GM21576 (cell line): Measurements from ENCODE around the gene LPIN1.
"Not testable (repeated sequence)": the region's sequence is repeated elsewhere in the genome, so short reads cannot be mapped to it uniquely, and the experiment has no call there.

ENCODE experiments used
- ATAC-seq: cut with Tn5 transposase; IDR thresholded peaks from one replicate; pipeline ENCODE4 v1.9.1; 2021; ENCODE audit warnings: mild to moderate bottlenecking, moderate library complexity; ENCODE audit not compliant: unreplicated experiment

The LPIN1 gene

DNA sequence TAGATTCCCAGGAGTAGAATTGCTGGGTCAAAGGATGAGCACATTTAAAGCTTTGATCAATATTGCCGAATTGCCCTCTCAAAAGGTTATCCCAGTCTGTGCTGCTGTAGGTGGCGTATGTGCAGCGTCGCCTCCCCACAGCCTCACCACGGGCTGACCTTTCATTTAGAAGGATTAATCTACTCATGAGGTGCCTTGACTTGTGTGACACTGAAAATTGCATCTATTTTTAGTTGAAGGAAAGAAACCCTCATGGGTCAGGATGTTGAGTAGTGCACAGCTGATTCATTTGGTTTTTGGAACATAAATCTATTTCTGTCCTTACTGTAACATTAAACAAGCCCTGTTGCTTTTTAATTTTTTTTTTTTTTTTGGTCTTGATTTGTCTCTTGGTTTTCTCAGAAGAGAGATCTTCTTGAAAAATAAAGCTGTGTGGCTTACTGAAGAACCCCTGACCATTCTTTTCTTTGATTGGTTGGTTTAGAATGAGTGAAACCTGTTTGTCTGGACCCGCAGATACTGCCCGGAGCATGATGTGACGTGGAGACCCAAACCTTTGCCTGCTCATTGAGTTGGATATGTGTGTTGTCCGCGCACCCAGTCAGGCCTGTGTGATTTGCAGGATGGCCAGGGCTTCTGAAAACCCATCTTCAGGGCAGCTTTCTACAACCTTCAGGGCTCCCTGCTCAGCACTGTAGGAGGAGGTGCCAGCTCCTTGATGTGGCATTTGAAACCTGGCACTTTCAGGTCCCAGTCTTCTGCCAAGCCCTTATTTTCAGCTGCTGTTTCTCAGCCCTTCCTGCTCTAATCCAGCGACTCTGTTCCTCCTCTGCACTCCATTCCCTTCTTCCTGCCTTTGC lies 61.0 kb downstream of the LPIN1 start:
- no peak for ATAC-seq

DNA sequence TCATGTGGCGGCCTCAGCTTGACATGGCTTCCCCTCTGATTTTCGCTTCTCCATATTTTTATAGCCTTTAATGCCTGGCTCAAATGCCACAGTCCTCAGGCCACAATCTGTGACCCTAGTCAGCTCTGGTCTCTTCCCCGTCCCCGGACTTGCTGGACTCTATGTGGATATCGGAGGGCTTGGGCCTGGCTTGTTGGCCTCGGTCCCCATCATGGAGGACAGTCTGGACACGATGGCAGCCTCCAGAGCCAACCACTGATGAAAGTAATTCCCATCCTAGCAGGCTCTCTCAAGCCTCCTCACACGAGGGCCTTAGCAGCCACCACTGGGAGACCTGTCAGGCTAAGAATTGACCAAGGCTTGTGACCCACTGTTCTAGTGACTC lies 61.6 kb downstream of the LPIN1 start:
- ATAC-seq = no peak

DNA sequence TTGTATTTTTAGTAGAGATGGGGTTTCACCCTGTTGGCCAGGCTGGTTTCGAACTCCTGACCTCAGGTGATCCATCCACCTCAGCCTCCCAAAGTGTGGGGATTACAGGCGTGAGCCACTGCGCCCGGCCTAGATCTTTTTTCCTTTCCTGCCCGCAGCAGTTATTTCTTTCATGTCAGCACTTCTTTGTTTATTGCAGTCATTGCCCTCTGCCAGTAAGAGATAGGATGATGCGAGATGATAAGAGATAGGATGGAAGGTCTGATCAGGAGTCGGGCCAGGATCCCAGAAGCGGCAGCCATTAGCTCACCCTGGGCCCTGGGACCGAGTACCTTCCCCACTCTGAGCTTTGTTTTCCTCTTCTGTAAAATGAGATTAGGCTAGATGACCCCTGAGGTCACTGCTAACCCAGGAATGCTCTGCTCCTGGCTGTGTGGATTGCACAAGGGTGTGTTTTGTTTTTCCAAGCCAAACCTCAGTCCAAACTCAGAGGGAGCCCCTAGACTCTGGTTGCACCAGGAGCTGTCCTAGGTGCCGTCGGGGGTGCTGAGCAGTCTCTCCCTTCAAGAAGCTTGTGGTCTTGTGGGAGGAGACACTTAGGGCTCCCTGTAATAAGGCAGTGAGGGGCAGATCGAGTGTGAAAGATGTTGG lies 63.3 kb downstream of the LPIN1 start:
- ATAC-seq = no peak

DNA sequence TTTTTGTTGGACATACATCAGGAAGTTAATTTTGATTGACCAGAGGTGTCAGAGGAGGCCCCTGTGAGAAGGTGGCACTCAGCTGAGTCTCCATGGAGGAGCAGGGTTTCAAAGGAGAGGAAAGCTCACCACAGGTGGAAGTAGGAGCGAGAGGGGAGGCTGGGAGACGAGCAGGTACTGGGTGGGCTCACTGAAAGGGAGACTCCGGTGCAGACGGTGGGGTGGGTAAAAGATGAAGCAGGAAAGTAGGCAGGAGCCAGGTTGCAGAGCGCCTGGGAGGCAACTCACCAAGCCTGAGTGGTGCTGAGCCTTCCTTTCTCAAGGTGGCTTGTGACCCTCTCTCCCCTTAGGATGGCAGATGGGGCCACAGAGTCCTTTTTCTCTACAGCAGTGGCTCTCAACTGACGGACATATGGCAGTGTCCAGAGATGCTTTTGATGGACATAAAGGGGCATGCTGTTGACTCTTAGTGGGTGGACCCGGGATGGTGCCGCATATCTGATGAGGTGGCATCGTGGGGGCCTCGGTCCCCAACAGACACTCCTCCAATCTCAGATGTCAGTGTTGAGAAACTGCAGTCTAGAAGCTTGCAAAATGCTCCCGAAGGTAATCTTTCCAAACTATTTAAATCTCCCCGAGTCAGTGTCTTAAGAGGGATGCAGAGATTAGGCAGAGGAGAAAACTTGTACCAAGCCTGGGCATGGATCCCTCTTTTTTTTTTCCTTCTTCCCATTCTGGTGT lies 64.0 kb downstream of the LPIN1 start:
- ATAC-seq = no peak

DNA sequence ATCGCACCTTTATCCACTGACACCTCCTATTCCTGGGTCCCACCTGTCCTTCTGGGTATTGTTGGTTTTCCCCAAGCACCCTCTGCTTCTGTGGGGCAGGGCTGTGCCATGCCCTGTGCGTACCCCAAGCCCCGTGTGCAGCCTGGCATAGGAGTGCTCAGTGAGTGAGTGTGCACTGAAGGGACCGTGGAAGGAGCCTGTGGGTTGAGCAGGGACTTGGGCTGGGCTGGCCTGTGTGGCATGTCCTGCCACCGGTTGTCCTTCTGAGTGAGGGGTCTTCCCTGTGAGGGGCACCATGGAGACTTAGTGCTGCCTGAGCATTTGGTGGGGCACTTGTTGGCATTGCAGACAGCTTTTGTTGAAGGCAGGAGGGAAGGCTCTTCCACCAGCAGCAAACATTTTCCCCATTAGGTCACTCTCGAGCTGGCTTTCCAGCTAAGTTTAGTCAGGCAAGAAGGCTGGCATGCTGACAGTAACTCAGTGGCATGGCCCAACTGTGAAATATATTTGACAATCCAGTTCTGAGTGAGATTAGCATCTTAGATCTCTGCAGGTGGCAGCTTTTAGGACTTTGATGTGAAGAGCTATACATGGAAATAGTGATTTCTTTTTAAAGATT lies 64.7 kb downstream of the LPIN1 start:
- ATAC-seq = no peak

DNA sequence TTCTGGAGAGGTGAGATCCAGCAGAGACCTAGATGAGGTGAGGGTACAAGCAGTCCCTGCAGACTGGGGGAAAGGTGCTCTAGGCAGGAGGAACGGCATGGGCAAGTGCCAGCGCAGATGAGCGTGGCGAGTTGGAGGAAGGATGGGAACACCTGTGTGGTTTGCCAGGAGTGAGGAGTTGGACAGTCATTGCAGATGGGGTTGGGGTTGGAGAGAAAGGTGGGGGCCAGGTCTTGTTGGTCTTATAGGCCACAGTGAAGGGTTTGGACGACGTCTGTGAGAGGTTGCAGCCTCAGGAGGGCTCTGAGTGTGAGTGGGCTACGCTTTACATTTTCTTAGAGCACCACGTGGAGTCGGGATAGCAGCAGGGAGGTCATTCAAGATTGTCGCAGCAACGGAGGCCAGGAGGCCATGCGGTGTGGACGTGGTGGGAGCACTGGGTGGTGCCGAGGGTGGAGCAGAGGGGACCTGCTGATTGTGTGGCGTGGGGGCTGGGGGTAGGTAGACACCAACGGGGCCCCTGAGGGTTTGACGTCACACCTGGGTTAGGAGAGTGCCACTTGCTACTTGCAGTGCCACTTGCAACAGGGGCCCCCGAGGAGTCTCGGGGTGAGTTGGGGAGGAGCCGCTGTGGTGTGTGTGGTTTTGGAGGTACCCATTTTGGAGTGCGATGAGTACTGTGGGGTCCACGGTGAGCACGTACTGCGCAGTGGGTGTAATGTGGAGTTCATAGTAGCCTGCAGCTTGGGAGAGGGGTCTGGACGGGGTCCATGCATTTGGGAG lies 66.2 kb downstream of the LPIN1 start:
- ATAC-seq = no peak

DNA sequence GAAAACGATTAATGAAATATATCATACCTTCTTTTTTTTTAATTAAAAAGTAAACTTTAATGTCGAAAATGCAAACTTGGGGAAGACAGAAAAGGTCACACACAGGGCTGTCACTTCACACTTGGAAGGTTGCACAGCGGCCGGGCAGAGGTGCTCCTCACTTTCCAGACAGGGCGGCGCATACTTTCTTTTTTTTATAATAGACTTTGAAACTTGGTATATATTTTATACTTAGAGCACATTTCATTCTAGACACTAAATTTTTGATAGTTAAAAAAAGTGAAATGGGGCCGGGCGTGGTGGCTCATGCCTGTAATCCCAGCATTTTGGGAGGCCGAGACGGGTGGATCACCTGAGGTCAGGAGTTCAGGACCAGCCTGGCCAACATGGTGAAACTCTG lies 66.9 kb downstream of the LPIN1 start:
- ATAC-seq = not testable (repeated sequence)

DNA sequence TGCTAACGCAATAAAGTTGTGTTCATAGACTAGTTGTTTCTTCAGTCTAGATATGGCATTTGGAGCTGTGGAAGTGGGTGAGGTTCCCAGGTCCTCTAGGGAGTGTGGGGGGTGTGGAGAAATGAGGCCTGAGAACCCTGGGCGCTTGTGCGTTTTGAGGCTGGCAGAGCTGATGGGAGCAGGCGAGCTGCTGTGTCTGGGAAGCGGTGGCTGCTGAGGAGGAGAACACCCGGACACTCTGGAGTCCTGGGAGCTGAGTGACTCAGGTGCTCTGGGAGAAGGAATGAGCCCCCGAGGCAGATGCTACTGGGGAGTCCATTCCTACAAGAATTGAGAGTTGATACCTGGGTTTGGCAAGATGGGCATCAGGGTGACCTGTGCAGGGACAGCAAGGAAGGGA lies 67.5 kb downstream of the LPIN1 start:
- ATAC-seq = no peak

DNA sequence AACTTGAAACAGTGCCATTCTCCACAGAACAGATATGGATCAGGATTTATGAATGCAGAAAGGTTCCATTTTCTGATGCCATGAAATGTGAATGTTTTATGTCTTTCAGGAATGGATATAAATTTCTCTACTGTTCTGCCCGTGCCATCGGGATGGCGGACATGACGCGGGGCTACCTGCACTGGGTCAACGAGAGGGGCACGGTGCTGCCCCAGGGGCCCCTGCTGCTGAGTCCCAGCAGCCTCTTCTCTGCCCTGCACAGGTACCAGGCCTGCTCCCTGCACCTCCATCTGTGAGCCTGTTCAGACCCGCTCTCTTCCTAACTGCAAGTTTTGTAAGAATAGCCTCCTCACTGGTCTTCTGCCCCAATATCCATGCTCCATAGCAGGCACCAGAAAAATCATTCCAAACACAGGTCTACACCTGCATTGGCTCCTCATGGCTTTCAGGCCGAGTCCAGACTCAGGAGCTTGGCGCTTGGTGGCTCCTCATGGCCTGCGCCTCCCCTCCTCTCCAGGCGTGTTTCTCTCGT lies 68.6 kb downstream of the LPIN1 start:
- no peak for ATAC-seq

DNA sequence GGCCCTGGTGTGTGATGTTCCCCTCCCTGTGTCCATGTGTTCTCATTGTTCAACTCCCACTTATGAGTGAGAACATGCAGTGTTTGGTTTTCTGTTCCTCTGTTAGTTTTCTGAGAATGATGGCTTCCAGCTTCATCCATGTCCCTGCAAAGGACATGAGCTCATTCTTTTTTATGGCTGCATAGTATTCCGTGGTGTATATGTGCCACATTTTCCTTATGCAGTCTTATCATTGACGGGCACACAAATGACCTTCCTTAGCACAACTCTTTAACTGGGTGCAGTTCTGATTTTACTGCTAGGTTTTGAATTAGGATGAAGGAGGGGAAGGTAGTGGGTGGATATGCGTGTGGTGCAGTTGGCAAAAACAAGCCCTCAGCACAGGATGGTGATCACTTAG lies 70.5 kb downstream of the LPIN1 start:
- ATAC-seq = not testable (repeated sequence)

DNA sequence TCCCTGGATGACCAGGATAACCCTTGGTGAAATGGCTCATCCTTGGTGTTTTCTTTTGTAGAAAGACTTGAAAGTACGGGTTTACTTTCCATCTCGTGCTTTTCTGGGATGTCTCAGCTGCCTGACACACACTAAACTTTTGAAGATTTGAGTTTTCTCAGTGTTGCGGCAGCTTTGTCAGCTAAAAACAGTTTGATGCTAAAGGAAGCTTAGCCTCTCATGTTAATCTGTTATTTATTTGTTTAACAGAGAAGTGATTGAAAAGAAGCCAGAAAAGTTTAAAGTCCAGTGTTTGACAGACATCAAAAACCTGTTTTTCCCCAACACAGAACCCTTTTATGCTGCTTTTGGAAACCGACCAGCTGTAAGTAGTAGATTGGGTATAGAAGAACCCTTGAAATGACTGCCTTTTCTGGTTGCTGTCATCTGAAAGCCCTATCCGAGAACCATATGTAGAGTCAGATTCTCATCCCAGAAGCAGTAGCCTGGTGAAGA lies 72.8 kb downstream of the LPIN1 start:
- no peak for ATAC-seq

DNA sequence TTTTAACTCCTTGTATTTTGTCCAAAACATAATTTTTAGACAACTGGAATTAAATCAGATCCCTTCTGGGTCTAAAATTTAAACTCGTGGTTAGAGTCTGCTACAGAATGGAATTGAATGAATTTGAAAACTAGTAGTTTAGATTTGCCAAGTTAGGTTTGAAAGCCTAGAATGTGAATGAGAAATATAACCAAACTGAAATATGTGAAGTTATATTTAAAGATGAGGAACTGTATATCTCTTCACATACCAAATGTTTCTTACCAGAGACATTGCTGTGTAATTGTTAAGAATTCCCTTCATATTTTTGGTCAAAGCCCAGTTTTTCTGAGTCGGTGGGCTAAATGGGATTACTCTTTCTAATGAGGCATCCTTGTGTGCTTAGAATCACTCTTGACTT lies 74.2 kb downstream of the LPIN1 start:
- ATAC-seq = no peak

DNA sequence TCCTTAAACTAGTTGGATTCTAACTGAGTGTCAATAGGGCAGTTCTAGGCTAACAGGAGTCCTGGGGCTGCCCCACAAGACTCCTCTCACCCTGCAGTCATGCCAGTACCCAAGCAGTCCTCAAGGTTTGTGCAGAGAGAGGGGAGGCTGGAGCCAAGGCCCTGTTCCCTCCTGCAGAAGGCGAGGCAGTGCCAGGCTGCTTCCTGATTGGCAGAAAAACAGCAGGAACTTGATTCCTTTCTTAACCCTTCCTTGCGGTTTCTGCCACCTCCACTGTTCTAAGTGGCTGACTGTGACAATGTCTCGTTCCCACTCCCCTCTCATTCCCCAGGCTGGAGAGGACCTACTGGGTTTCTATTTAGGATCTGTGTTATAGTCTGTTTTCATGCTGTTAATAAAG lies 75.3 kb downstream of the LPIN1 start:
- no peak for ATAC-seq

DNA sequence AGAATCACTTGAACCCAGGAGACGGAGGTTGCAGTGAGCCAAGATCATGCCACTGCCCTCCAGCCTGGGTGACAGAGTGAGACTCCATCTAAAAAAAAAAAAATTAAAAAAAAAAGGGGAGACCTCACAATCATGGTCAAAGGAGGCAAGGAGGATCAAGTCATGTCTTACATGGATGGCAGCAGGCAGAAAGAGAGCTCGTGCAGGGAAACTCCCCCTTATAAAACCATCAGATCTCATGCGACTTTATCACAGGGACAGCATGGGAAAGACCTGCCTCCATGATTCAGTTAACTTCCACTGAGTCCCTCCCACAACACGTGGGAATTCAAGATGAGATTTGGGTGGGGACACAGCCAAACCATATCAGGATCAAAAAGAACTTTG lies 75.9 kb downstream of the LPIN1 start:
- not testable (repeated sequence) for ATAC-seq

DNA sequence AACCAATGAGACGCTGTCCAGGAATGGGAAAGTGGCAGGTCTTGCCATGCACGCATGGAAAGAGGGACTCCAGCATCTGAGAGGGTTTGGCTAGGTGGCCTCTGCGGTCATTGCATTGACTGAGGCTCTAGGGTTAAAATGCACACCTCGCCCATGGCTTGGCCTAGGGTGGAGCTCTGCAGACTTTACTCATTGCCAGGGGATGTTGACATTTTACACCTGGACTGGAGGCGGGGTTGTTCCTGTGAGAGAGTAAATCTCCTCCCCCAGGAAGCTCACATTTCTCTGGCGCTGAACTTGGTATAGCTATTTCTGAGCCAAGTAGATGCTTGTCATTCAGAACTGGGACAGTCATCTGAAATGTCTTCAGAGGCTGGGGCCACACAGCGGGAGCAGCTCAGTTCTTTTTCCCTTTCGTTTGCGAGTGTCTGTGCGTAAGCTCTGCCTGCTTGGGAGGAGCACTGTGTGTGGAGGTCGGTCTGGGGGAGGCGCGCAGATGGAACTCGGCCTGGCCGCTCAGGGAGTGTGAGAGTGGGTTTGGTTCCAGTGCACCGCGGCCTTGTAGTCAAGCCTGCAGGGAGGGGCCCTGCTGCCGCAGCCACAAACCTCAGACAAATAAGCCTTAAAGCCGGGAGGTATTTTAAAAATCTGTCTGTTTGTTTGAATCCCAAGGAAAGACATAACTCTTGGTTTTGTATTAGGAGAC lies 76.5 kb downstream of the LPIN1 start:
- ATAC-seq = no peak

DNA sequence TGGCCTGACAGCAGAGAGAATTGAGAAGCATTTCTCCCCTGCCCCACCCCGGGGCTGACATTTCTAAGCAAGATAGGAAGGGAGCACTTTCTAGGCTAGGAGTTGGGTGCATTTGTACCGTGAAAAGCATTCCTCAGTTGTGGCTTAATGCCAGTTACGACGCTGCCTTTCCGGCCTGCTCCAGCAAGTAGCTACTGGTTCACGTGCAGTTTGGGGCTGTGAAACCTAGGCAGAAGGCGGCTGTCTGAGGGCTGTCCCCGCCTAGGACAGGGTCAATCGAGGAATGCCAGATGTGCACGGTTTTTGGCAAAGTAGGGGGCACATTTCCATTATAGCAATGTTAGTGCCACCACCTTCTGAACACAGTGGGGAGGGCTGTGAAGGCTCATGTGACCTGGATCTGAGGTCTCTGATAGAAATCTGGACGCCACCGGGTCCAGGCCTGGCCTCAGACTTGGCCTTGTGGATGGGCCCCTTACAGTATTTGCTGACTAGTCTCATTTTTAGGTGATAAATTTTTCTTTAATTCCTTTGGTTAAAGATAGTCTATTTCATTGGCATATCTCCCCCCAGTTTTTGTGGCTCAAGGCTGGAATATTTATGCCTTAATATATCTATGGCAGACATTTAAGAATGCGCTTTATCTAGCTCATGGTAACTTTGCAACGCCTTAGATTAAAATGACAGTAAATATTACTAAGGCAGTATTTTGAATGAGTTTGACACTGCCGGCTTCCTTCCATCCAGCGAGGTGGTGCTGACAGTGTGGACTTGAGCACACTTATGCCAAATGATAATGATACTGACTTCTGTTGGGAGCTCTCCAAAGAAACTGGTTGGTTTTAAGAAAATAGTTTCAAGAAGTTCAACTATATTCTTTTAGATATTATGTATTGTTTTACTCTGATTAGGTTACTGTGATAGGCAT lies 78.7 kb downstream of the LPIN1 start:
- ATAC-seq = no peak

DNA sequence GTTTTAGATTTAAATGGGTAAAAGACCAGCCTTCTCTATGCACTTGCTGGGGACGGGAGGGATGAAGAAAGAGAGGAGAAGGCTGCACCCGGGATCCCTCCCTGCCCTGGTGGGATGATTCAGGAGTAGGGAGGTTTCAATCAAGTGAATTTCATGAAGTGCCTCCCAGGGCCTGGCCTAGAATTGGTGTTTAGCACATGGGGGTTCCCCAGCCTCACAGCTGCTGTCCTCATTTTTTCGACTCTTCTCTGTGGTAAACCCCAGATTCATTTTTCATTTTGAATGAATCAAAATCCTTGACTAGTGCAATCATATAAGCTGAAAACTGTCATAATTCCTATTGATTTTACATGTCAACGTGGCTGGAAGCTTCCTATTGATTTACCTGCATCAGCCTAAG lies 81.1 kb downstream of the LPIN1 start:
- ATAC-seq = no peak

DNA sequence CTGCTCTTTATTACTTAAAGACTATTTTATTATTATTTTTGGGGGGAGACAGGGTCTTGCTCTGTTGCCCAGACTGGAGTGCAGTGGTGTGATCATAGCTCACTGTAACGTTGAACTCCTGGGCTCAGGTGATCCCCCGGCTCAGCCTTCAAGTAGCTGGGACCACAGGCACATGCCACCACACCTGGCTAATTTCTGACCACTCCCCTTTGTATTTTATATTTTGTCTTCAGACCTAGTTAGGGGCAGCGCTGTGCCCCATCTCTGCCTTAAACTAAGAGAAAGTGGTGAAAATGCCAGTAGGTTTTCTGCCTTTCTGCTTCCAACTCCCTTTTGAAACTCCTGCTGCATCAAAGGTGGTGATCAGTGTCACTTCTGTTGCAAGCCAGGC lies 82.5 kb downstream of the LPIN1 start:
- no peak for ATAC-seq
